WI38 (cell line): ENCODE data around the gene SLC35B1.

ENCODE experiments used
- H3K4me3 ChIP-seq: 2 replicates; pipeline ENCODE4 v1.5.1; 2011; ENCODE audit warnings: low read depth, mild to moderate bottlenecking, control low read depth, low read length
- TF ChIP-seq, protein P1 (sequence below): IDR thresholded peaks from 2 replicates; pipeline ENCODE4 v1.5.1; 2012; ENCODE audit warnings: low read depth, mild to moderate bottlenecking, control low read depth, low read length

Gene SLC35B1

GRCh38 chr17:49749730-49750129 is 42.0 kb upstream of the SLC35B1 start:
- TF ChIP-seq, protein P1, sequence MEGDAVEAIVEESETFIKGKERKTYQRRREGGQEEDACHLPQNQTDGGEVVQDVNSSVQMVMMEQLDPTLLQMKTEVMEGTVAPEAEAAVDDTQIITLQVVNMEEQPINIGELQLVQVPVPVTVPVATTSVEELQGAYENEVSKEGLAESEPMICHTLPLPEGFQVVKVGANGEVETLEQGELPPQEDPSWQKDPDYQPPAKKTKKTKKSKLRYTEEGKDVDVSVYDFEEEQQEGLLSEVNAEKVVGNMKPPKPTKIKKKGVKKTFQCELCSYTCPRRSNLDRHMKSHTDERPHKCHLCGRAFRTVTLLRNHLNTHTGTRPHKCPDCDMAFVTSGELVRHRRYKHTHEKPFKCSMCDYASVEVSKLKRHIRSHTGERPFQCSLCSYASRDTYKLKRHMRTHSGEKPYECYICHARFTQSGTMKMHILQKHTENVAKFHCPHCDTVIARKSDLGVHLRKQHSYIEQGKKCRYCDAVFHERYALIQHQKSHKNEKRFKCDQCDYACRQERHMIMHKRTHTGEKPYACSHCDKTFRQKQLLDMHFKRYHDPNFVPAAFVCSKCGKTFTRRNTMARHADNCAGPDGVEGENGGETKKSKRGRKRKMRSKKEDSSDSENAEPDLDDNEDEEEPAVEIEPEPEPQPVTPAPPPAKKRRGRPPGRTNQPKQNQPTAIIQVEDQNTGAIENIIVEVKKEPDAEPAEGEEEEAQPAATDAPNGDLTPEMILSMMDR, result no peak

GRCh38 chr17:49748791-49749190 is 41.0 kb upstream of the SLC35B1 start:
- no peak overlapping the region for H3K4me3 ChIP-seq
- TF ChIP-seq, protein P1, result no peak

More at GRCh38 chr17:49749730-49750129, 42.0 kb upstream of the SLC35B1 start:
- no peak overlapping the region for H3K4me3 ChIP-seq

DNA sequence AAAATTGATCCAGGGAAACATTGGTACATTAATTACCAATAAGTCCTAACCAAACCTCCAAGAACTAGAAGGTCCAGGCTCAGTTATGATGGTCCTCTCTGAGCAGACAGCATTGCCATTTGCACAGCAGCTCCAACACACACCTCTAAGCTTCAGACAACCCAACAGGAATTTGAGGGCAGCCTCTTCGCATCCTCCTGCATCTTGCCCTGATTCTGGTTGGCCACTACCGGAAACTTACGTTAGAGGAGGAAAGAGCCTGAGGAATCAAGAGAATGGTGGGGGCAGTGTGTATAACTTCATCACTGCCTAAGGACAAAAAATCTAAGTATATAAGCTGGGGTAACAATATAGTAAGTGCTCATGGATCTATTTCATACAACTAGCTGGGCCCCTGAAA is 40.5 kb upstream of the SLC35B1 start:
- TF ChIP-seq, protein P1, result no peak
- H3K4me3 ChIP-seq, result no peak overlapping the region

DNA sequence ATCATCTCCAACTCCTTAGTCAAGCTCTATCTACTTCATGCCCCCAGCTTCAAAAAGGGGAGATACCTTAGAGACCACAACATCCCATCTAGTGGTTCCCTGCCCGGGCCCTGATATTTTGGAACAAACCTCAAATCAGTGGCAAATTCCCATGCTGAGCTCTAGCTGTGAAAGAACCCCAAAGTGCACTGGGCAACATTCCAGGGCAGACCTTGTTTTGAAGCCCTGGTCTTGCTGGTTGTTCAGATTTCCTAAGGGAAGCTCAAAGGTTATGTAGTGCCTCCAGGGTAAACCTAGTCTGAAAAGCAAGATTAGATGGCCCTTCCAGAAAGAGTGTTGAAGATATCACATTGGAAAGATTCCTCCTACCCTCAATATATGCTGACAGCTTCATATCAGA is 39.9 kb upstream of the SLC35B1 start:
- no peak overlapping the region for H3K4me3 ChIP-seq
- TF ChIP-seq, protein P1, result no peak

DNA sequence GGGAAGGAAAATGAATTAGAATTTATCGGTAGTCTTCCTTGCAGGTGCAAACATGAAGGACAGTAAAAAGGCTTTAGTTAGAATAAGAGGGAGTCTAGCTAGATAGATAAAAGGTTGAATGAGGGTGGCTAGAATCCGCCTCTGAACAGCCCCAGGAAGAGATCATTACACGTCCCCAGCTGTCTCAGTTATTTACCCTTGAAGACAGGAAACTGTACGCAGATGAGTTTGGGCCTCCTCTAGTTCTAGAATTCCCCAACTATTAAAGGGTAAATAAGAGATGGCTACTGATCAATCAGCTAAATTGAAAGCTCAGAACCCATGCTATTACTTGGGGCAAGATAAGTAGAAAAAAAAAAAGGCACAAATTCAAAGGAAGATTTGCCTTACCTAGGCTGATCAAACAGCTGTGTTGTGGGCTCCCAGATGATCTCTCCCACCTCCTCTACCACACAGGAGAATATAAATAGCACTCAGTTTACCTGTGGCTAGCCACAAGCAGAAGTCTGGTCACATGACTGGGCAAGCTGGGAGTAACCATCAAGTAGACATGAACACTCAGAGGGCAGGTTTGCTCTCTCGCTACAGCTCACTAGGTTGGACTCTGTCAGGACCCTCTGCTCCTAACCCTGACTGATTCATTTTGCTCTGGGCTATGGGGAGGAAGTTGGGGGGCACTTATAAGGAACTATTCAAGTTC is 39.2 kb upstream of the SLC35B1 start:
- H3K4me3 ChIP-seq, result no peak overlapping the region
- TF ChIP-seq, protein P1, result no peak

GRCh38 chr17:49745175-49746139 is 37.7 kb upstream of the SLC35B1 start:
- H3K4me3 ChIP-seq, result no peak overlapping the region
- TF ChIP-seq, protein P1, result no peak
